A673 (cell line): ENCODE measurements around the gene ADPRM.

ENCODE experiments used
- CTCF ChIP-seq: fragments of 300-800, 200-600 bp; sonication (generic); conservative IDR thresholded peaks from 2 replicates; pipeline ENCODE4 v1.5.1; 2017; ENCODE audit warnings: low read depth, mild to moderate bottlenecking, antibody characterized with exemption, low read length, moderate library complexity, mixed read lengths
- EZH2 ChIP-seq: fragments of 200-600 bp; sonication (generic); IDR thresholded peaks from 2 replicates; pipeline ENCODE4 v1.6.1; 2017; ENCODE audit warnings: borderline replicate concordance, low read depth, mild to moderate bottlenecking, mixed read lengths, antibody characterized with exemption, low read length; ENCODE audit not compliant: poor library complexity, severe bottlenecking

GRCh38 chr17:10718547-10718946 is 21.2 kb downstream of the ADPRM start:
- TF ChIP-seq CTCF (no peak), EZH2 (no peak)
